CD8-positive, alpha-beta memory T cell (primary cell): ENCODE data around the gene KLRC4. TPM values are rescaled to one million over a fixed set of nuclear protein-coding genes. Genes with fewer than 3 reads are reported as not detected.
"Not testable (repeated sequence)": the region's sequence is repeated elsewhere in the genome, so short reads cannot be mapped to it uniquely, and the experiment has no call there.

Source experiments
- CTCF ChIA-PET: fragments of 350-600 bp; sonication (Branson Sonifier 250); formaldehyde crosslinking; loops from one replicate; lab custom pipeline; 2021; ENCODE audit warnings: antibody characterized with exemption; lab: Charles Lee
- POLR2A ChIA-PET: fragments of 350-600 bp; sonication (Branson Sonifier 250); formaldehyde crosslinking; loops from one replicate; lab custom pipeline; 2021; ENCODE audit warnings: antibody characterized with exemption; lab: Charles Lee
- DNase-seq, 5 donors: peaks; one replicate each; pipeline versions ENCODE4 v3.0.0 to v3.0.0-alpha.2; 2020 to 2022; ENCODE audit warnings: mixed read lengths in 1 of 5
- H3K27ac ChIP-seq: one replicate; pipeline ENCODE4 v1.7.0; 2013; ENCODE audit warnings: low read depth, mild to moderate bottlenecking, low read length, moderate library complexity
- H3K27me3 ChIP-seq: 2 replicates; pipeline ENCODE4 v1.7.0; 2013; ENCODE audit warnings: low read length, mild to moderate bottlenecking; ENCODE audit not compliant: insufficient read depth, poor library complexity, severe bottlenecking
- H3K36me3 ChIP-seq: 2 replicates; pipeline ENCODE4 v1.7.0; 2013; ENCODE audit warnings: mild to moderate bottlenecking, low read length, moderate library complexity; ENCODE audit not compliant: insufficient read depth
- H3K4me1 ChIP-seq: 2 replicates; pipeline ENCODE4 v1.7.0; 2013; ENCODE audit warnings: mild to moderate bottlenecking, low read length, moderate library complexity; ENCODE audit not compliant: insufficient read depth
- H3K4me3 ChIP-seq: 2 replicates; pipeline ENCODE4 v1.7.0; 2013; ENCODE audit warnings: mild to moderate bottlenecking, low read length
- H3K9me3 ChIP-seq: 2 replicates; pipeline ENCODE4 v1.7.0; 2013; ENCODE audit warnings: mild to moderate bottlenecking, low read length
- H3K27ac Mint-ChIP-seq, 8 donors: one replicate each; pipeline ENCODE4 v1.8.0; 2020 to 2021; ENCODE audit warnings: mixed read lengths in 8 of 8, mild to moderate bottlenecking in 6 of 8, inconsistent platforms in 3 of 8, moderate library complexity in 3 of 8
- H3K27me3 Mint-ChIP-seq, 2 donors: one replicate each; pipeline ENCODE4 v1.8.0; 2020 to 2021; ENCODE audit warnings: mixed read lengths in 2 of 2, mild to moderate bottlenecking in 1 of 2, moderate library complexity in 1 of 2
- H3K36me3 Mint-ChIP-seq, 3 donors: one replicate each; pipeline ENCODE4 v1.8.0; 2020 to 2021; ENCODE audit warnings: mixed read lengths in 3 of 3, inconsistent platforms in 1 of 3, mild to moderate bottlenecking in 1 of 3
- H3K4me1 Mint-ChIP-seq, 3 donors: one replicate each; pipeline ENCODE4 v1.8.0; 2020 to 2021; ENCODE audit warnings: mixed read lengths in 3 of 3, inconsistent platforms in 1 of 3, mild to moderate bottlenecking in 1 of 3
- H3K4me3 Mint-ChIP-seq, 7 donors: one replicate each; pipeline ENCODE4 v1.8.0; 2020 to 2021; ENCODE audit warnings: mixed read lengths in 7 of 7, mild to moderate bottlenecking in 6 of 7, moderate library complexity in 4 of 7, inconsistent platforms in 2 of 7
- H3K9me3 Mint-ChIP-seq, 5 donors: one replicate each; pipeline ENCODE4 v1.8.0; 2020 to 2022; ENCODE audit warnings: mixed read lengths in 5 of 5, mild to moderate bottlenecking in 3 of 5, moderate library complexity in 2 of 5, inconsistent platforms in 1 of 5
- polyA plus RNA-seq: library from polyadenylated mRNA; unstranded; fragments of 300-500 nt; fragmentation: Illumina TruSeq; gene quantifications from one replicate; pipeline ENCODE4 v1.2.3, GENCODE V29; 2021
- total RNA-seq, 2 experiments: library from RNA; stranded (reverse); gene quantifications; one replicate each; pipeline ENCODE4 v1.2.3, GENCODE V29; 2021

The KLRC4 gene
- total and polyA plus RNA-seq, 3 experiments from 2014 or later: 3.4 to 16.2 (median 10.7) TPM

- Histone ChIP-seq H3K9me3 (no peaks in the 10 kb centered on the region), H3K27ac (no peak overlapping the region), H3K36me3 (peaks cover 5% of the 10 kb centered on the region), H3K4me3 (no peak overlapping the region), H3K27me3 (no peaks in the 10 kb centered on the region), H3K4me1 (peaks cover 83% of the 10 kb centered on the region)
- DNase-seq: no peak
- ChIA-PET POLR2A (interaction anchor here (0.6 to 0.8 kb wide), 2 partner anchors 25 to 429 kb away, joined by 3 to 4 read pairs; no protein-coding TSS in a partner anchor), CTCF (interaction anchor here (1.8 kb wide), 1 partner anchor 17 kb away, joined by 4 read pairs; no protein-coding TSS in a partner anchor)
- Mint-ChIP-seq H3K4me1 (peaks cover 42 to 53% (median 42%) of the 10 kb centered on the region in 3 donors), H3K36me3 (peaks cover 26 to 40% (median 38%) of the 10 kb centered on the region in 3 donors), H3K27me3 (no peaks in the 10 kb centered on the region), H3K27ac (peak overlapping the region in 7 of 8 donors; percentile 73 to 97 (median 92)), H3K4me3 (peak overlapping the region; percentile 32 to 82 (median 64)), H3K9me3 (peaks cover 0 to 3% (median 0%) of the 10 kb centered on the region in 5 donors)
Observed at GRCh38 chr12:10368206-10369171, 41.1 kb downstream of the KLRC4 start.

- POLR2A ChIA-PET: interaction anchor here (0.6 to 1.8 kb wide), 4 partner anchors 12 to 428 kb away, joined by 3 to 8 read pairs (median 6); partner anchors contain the start of gene GABARAPL1
- CTCF ChIA-PET: interaction anchor here (1.7 to 3.9 kb wide), 6 partner anchors 19 to 194 kb away, joined by 5 to 24 read pairs (median 15); no protein-coding TSS in a partner anchor
- H3K4me1 Mint-ChIP-seq: peaks cover 34 to 47% (median 34%) of the 10 kb centered on the region in 3 donors
Observed at GRCh38 chr12:10367714-10368113, 41.8 kb downstream of the KLRC4 start.

GRCh38 chr12:10366875-10367274 is 42.7 kb downstream of the KLRC4 start:
- Histone ChIP-seq H3K27ac (no peak overlapping the region), H3K36me3 (peaks cover 5% of the 10 kb centered on the region), H3K4me1 (peaks cover 74% of the 10 kb centered on the region), H3K4me3 (no peak overlapping the region), H3K27me3 (no peaks in the 10 kb centered on the region), H3K9me3 (no peaks in the 10 kb centered on the region)
- ChIA-PET POLR2A (interaction anchor here (0.6 to 2.2 kb wide), 11 partner anchors 13 to 195 kb away, joined by 3 to 9 read pairs (median 4); partner anchors contain the start of gene GABARAPL1), CTCF (interaction anchor here (0.8 to 3.9 kb wide), 18 partner anchors 11 to 247 kb away, joined by 3 to 24 read pairs (median 4); partner anchors contain the start of gene MAGOHB)
- peaks cover 0 to 3% (median 0%) of the 10 kb centered on the region in 5 donors for H3K9me3 Mint-ChIP-seq
- H3K4me3 Mint-ChIP-seq: peak overlapping the region in 5 of 7 donors; percentile 8 to 57 (median 27)
- H3K27me3 Mint-ChIP-seq: no peaks in the 10 kb centered on the region
- peaks cover 25 to 31% (median 26%) of the 10 kb centered on the region in 3 donors for H3K36me3 Mint-ChIP-seq
- peaks cover 26 to 38% (median 26%) of the 10 kb centered on the region in 3 donors for H3K4me1 Mint-ChIP-seq
- peak overlapping the region in 3 of 8 donors; percentile 36 to 94 (median 67) for H3K27ac Mint-ChIP-seq
- peak in 1 of 5 donors; percentile 57 for DNase-seq

More at GRCh38 chr12:10367714-10368113, 41.8 kb downstream of the KLRC4 start:
- not testable (repeated sequence) for H3K9me3 Mint-ChIP-seq, H3K27me3 ChIP-seq, H3K36me3 ChIP-seq, DNase-seq, H3K9me3 ChIP-seq, H3K4me3 ChIP-seq, H3K27me3 Mint-ChIP-seq, H3K27ac ChIP-seq
- peaks cover 81% of the 10 kb centered on the region for H3K4me1 ChIP-seq
- H3K36me3 Mint-ChIP-seq: peaks cover 26 to 34% (median 33%) of the 10 kb centered on the region in 3 donors
- peak overlapping the region; percentile 21 to 82 (median 61) for H3K4me3 Mint-ChIP-seq
- H3K27ac Mint-ChIP-seq: peak overlapping the region in 7 of 8 donors; percentile 73 to 97 (median 92)

GRCh38 chr12:10365696-10366405 is 43.7 kb downstream of the KLRC4 start:
- peaks cover 0 to 3% (median 0%) of the 10 kb centered on the region in 5 donors for H3K9me3 Mint-ChIP-seq
- no peaks in the 10 kb centered on the region for H3K27me3 Mint-ChIP-seq
- peaks cover 21 to 26% (median 26%) of the 10 kb centered on the region in 3 donors for H3K36me3 Mint-ChIP-seq
- no peak overlapping the region for H3K4me3 Mint-ChIP-seq
- H3K4me1 Mint-ChIP-seq: peaks cover 24 to 35% (median 25%) of the 10 kb centered on the region in 3 donors
- POLR2A ChIA-PET: interaction anchor here (0.6 to 2.2 kb wide), 12 partner anchors 8 to 753 kb away, joined by 3 to 9 read pairs (median 4); partner anchors contain the start of gene GABARAPL1
- Histone ChIP-seq H3K27me3 (no peaks in the 10 kb centered on the region), H3K36me3 (no peaks in the 10 kb centered on the region), H3K9me3 (no peaks in the 10 kb centered on the region), H3K27ac (peak overlapping the region; percentile 80), H3K4me3 (peak overlapping the region; percentile 97), H3K4me1 (peaks cover 67% of the 10 kb centered on the region)
- no peak for DNase-seq
- CTCF ChIA-PET: interaction anchor here (0.8 to 3.9 kb wide), 24 partner anchors 9 to 248 kb away, joined by 3 to 24 read pairs (median 4); partner anchors contain the start of gene MAGOHB
- H3K27ac Mint-ChIP-seq: no peak overlapping the region

- CTCF ChIA-PET: interaction anchor here (0.7 to 3.9 kb wide), 18 partner anchors 9 to 212 kb away, joined by 3 to 24 read pairs (median 4); no protein-coding TSS in a partner anchor
- H3K36me3 Mint-ChIP-seq: peaks cover 21 to 24% (median 23%) of the 10 kb centered on the region in 3 donors
- H3K4me1 Mint-ChIP-seq: peaks cover 24 to 35% (median 25%) of the 10 kb centered on the region in 3 donors
- H3K27ac ChIP-seq: peak overlapping the region; percentile 80
- no peaks in the 10 kb centered on the region for H3K27me3 Mint-ChIP-seq
- no peaks in the 10 kb centered on the region for H3K27me3 ChIP-seq
- no peak overlapping the region for H3K27ac Mint-ChIP-seq
- peaks cover 58% of the 10 kb centered on the region for H3K4me1 ChIP-seq
- H3K4me3 ChIP-seq: peak overlapping the region; percentile 97
- H3K36me3 ChIP-seq: no peaks in the 10 kb centered on the region
- no peak overlapping the region for H3K4me3 Mint-ChIP-seq
- no peaks in the 10 kb centered on the region for H3K9me3 ChIP-seq
- DNase-seq: peak; percentile 40 to 83 (median 76)
- H3K9me3 Mint-ChIP-seq: peaks cover 0 to 3% (median 0%) of the 10 kb centered on the region in 5 donors
- POLR2A ChIA-PET: interaction anchor here (0.6 to 2.2 kb wide), 14 partner anchors 9 to 753 kb away, joined by 3 to 9 read pairs (median 4); partner anchors contain the start of gene KLRC4
Observed at GRCh38 chr12:10364815-10365622, 44.5 kb downstream of the KLRC4 start.

- no peak overlapping the region for H3K4me3 Mint-ChIP-seq
- peaks cover 52% of the 10 kb centered on the region for H3K4me1 ChIP-seq
- DNase-seq: peak in 2 of 5 donors; percentile 58
- no peaks in the 10 kb centered on the region for H3K36me3 ChIP-seq
- CTCF ChIA-PET: interaction anchor here (0.7 to 3.9 kb wide), 8 partner anchors 22 to 136 kb away, joined by 3 to 24 read pairs (median 4); no protein-coding TSS in a partner anchor
- no peaks in the 10 kb centered on the region for H3K27me3 ChIP-seq
- POLR2A ChIA-PET: interaction anchor here (0.6 to 1.8 kb wide), 9 partner anchors 10 to 457 kb away, joined by 3 to 8 read pairs (median 3); partner anchors contain the start of gene KLRC4
- no peaks in the 10 kb centered on the region for H3K27me3 Mint-ChIP-seq
- peak overlapping the region; percentile 80 for H3K27ac ChIP-seq
- H3K4me1 Mint-ChIP-seq: peaks cover 25 to 35% (median 26%) of the 10 kb centered on the region in 3 donors
- H3K27ac Mint-ChIP-seq: no peak overlapping the region
- peak overlapping the region; percentile 97 for H3K4me3 ChIP-seq
- H3K36me3 Mint-ChIP-seq: peaks cover 20 to 22% (median 21%) of the 10 kb centered on the region in 3 donors
- peaks cover 0 to 3% (median 0%) of the 10 kb centered on the region in 5 donors for H3K9me3 Mint-ChIP-seq
- no peaks in the 10 kb centered on the region for H3K9me3 ChIP-seq
Observed at GRCh38 chr12:10363914-10364814, 45.4 kb downstream of the KLRC4 start.
